Tibial nerve (tissue), 3 donors: ENCODE data around the gene METRNL.

ENCODE experiments used
- CTCF ChIP-seq, 5 experiments: fragments of 200-600 bp in 3 of 5; fragments of 450-650 bp in 2 of 5; sonication (generic) in 3 of 5; IDR thresholded peaks; one replicate each; pipeline ENCODE4 v1.5.1; 2016 to 2019; ENCODE audit warnings: antibody characterized with exemption in 5 of 5, mild to moderate bottlenecking in 3 of 5, moderate library complexity in 2 of 5
- POLR2A ChIP-seq, 2 donors: fragments of 450-650 bp; IDR thresholded peaks; one replicate each; pipeline ENCODE4 v1.6.1; 2017; ENCODE audit warnings: antibody characterized with exemption in 2 of 2, mild to moderate bottlenecking in 2 of 2, moderate library complexity in 2 of 2

- TF ChIP-seq CTCF (IDR thresholded peaks at IDR 0.05) (no peak), POLR2A (IDR thresholded peaks at IDR 0.05) (no peak)
Observed at GRCh38 chr17:83128306-83129240, 49.2 kb downstream of the METRNL start.
